T-helper 1 cell treated with Interleukin-12 subunit alpha and Interleukin-12 subunit beta and Interleukin-4 antibody, amounts not matched to agents 30 ng/mL and 1 ng/mL, for 36 hours (primary cell): ENCODE measurements around the gene ERN1. TPM values are rescaled to one million over a fixed set of nuclear protein-coding genes. Genes with fewer than 3 reads are reported as not detected.

Source experiments
- intact Hi-C: fragments of 100-400 bp; cut with micrococcal nuclease; formaldehyde crosslinking; loops from one replicate; pipeline ENCODE4 v1.15.1; 2024
- total RNA-seq: library from RNA; stranded (reverse); gene quantifications from 2 replicates; pipeline ENCODE4 v1.2.3, GENCODE V29; 2022

ERN1 gene
- total RNA-seq, 1 donor from 2014 or later, result 139 TPM

DNA sequence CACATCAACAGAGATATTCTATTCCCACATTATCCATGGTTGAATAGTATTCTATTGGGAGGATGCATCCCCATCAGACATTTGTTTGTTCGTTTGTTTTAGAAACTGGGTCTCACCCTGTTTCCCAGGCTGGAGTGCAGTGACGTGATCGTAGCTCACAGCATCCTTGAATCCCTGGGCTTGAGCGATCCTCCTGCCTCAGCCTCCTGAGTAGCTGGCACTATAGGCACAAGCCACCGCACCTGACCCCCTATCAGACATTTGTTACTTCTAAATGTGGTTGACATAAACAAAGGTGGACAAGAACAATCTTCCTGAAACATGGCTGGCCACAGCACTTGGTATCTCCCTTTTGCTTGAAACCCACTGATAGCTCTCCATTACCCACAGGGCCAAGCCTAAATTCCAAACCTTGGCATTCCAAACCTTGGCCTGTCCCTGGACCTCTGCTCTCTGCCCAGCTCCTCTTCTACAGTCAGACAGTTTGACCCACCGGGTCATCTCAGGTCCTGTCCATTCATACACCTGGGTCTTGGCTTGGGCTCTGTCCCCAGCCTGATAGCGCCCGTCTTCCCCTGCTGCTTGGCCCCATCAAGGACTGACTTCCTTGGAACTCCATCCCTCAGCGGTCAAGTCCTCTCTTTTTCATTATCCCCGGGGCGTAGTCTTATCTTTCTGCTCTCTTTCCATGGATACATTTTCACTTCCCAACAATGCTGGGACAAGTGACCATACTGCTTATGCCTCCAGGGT is 133.3 kb downstream of the ERN1 start:
- intact Hi-C loops, result no loop called here

- intact Hi-C loops, result no loop called here
These were observed 134.3 kb downstream of the ERN1 start for GRCh38 chr17:63995626-63996025.

- intact Hi-C loops, result loop anchor here (5.0 kb wide), 1 partner anchor 61 kb away; the partner anchor contains the start of gene CD79B
These were observed 136.5 kb downstream of the ERN1 start for GRCh38 chr17:63993368-63993985.

GRCh38 chr17:63991611-63992010 is 138.3 kb downstream of the ERN1 start:
- intact Hi-C loops, result loop anchor here (5.0 kb wide), 1 partner anchor 59 kb away; the partner anchor contains the start of gene CD79B

GRCh38 chr17:63989622-63990345 is 140.2 kb downstream of the ERN1 start:
- intact Hi-C loops, result loop anchor here (1.0 to 5.0 kb wide), 4 partner anchors 34 to 70 kb away; partner anchors contain the start of gene CD79B

Other genes starting within 250 kb of the ERN1 start
- gene GH2, start 248.2 kb downstream of the ERN1 start, total RNA-seq, result not detected in 2 replicates
- not detected in 2 replicates for gene CSH1, start 233.6 kb downstream of the ERN1 start, total RNA-seq
- gene CSHL1, start 218.9 kb downstream of the ERN1 start, total RNA-seq, result not detected in 2 replicates
- not detected in 2 replicates for gene GH1, start 211.3 kb downstream of the ERN1 start, total RNA-seq
- gene CD79B, start 197.8 kb downstream of the ERN1 start, total RNA-seq, result 44.8 and 52.5 TPM in 2 replicates
- gene SCN4A, start 157.2 kb downstream of the ERN1 start, total RNA-seq, result 0.25 and 0.56 TPM in 2 replicates
- gene PRR29, start 131.8 kb downstream of the ERN1 start, total RNA-seq, result 2.2 and 3.0 TPM in 2 replicates
- gene ICAM2, start 109.5 kb downstream of the ERN1 start, total RNA-seq, result 69.1 and 70.0 TPM in 2 replicates
- 14.6 and 15.9 TPM in 2 replicates for gene TEX2, start 133.1 kb upstream of the ERN1 start, total RNA-seq